WTC11 (cell line): ENCODE data around the gene SLC25A40. TPM values are rescaled to one million over a fixed set of nuclear protein-coding genes. Genes with fewer than 3 reads are reported as not detected.

Experiments
- ATF1 ChIP-seq: sonication (generic); formaldehyde crosslinking; IDR thresholded peaks from 2 replicates; pipeline ENCODE4 v1.8.1; 2023; ENCODE audit warnings: mild to moderate bottlenecking, moderate library complexity, missing genetic modification reagents
- ELF4 ChIP-seq: sonication (generic); formaldehyde crosslinking; IDR thresholded peaks from 2 replicates; pipeline ENCODE4 v1.8.1; 2022; ENCODE audit warnings: low read depth, mild to moderate bottlenecking, moderate library complexity, missing genetic modification reagents
- EMX1 ChIP-seq: fragments of 250-450 bp; sonication (Bioruptor Pico); IDR thresholded peaks from 2 replicates; pipeline ENCODE4 v1.8.0; 2021; ENCODE audit warnings: mild to moderate bottlenecking
- ESRRA ChIP-seq: sonication (generic); formaldehyde crosslinking; IDR thresholded peaks from 2 replicates; pipeline ENCODE4 v1.8.1; 2022; ENCODE audit warnings: mild to moderate bottlenecking, missing genetic modification reagents, borderline replicate concordance
- ETV6 ChIP-seq: sonication (generic); formaldehyde crosslinking; IDR thresholded peaks from 2 replicates; pipeline ENCODE4 v1.8.1; 2022; ENCODE audit warnings: mild to moderate bottlenecking, missing genetic modification reagents
- FOXJ3 ChIP-seq: sonication (generic); formaldehyde crosslinking; IDR thresholded peaks from 2 replicates; pipeline ENCODE4 v1.9.0; 2021; ENCODE audit warnings: missing genetic modification reagents, mild to moderate bottlenecking, borderline replicate concordance
- FOXK1 ChIP-seq: sonication (generic); formaldehyde crosslinking; IDR thresholded peaks from 2 replicates; pipeline ENCODE4 v1.8.0; 2022; ENCODE audit warnings: mild to moderate bottlenecking, moderate library complexity, missing genetic modification reagents
- FOXP1 ChIP-seq: sonication (generic); formaldehyde crosslinking; IDR thresholded peaks from 2 replicates; pipeline ENCODE4 v1.8.0; 2022; ENCODE audit warnings: missing genetic modification reagents, mild to moderate bottlenecking, moderate library complexity, borderline replicate concordance
- GABPB1 ChIP-seq: sonication (generic); formaldehyde crosslinking; IDR thresholded peaks from 2 replicates; pipeline ENCODE4 v1.8.1; 2023; ENCODE audit warnings: mild to moderate bottlenecking, missing genetic modification reagents
- GTF2I ChIP-seq: fragments of 250-450 bp; sonication (Bioruptor Pico); conservative IDR thresholded peaks from 2 replicates; pipeline ENCODE4 v1.4.0; 2021; ENCODE audit warnings: mild to moderate bottlenecking
- NFATC4 ChIP-seq: fragments of 250-450 bp; sonication (Bioruptor Pico); IDR thresholded peaks from 2 replicates; pipeline ENCODE4 v1.9.0; 2021; ENCODE audit warnings: mild to moderate bottlenecking
- NR1H2 ChIP-seq: sonication (generic); formaldehyde crosslinking; IDR thresholded peaks from 2 replicates; pipeline ENCODE4 v1.9.0; 2021; ENCODE audit warnings: mild to moderate bottlenecking, moderate library complexity, missing genetic modification reagents
- NR2C2 ChIP-seq: sonication (generic); formaldehyde crosslinking; IDR thresholded peaks from 2 replicates; pipeline ENCODE4 v1.8.0; 2022; ENCODE audit warnings: mild to moderate bottlenecking, missing genetic modification reagents
- RELA ChIP-seq: sonication (generic); formaldehyde crosslinking; IDR thresholded peaks from 2 replicates; pipeline ENCODE4 v1.8.1; 2022; ENCODE audit warnings: missing genetic modification reagents, mild to moderate bottlenecking, borderline replicate concordance
- SMAD4 ChIP-seq: sonication (generic); formaldehyde crosslinking; IDR thresholded peaks from 2 replicates; pipeline ENCODE4 v1.8.0; 2022; ENCODE audit warnings: mild to moderate bottlenecking, missing genetic modification reagents
- SOX15 ChIP-seq: fragments of 250-450 bp; sonication (Bioruptor Pico); IDR thresholded peaks from 2 replicates; pipeline ENCODE4 v1.9.0; 2021; ENCODE audit warnings: mild to moderate bottlenecking
- TEAD1 ChIP-seq: sonication (generic); formaldehyde crosslinking; IDR thresholded peaks from 2 replicates; pipeline ENCODE4 v1.8.0; 2022; ENCODE audit warnings: mild to moderate bottlenecking, missing genetic modification reagents
- ZNF232 ChIP-seq: sonication (generic); formaldehyde crosslinking; IDR thresholded peaks from 2 replicates; pipeline ENCODE4 v1.8.0; 2022; ENCODE audit warnings: mild to moderate bottlenecking, missing genetic modification reagents
- ZNF263 ChIP-seq: sonication (generic); formaldehyde crosslinking; IDR thresholded peaks from 2 replicates; pipeline ENCODE4 v1.8.1; 2022; ENCODE audit warnings: low read depth, mild to moderate bottlenecking, moderate library complexity, missing genetic modification reagents
- total RNA-seq: library from RNA; stranded (reverse); gene quantifications from 3 replicates; pipeline ENCODE4 v1.2.3, GENCODE V29; 2021
- TF ChIP-seq, protein P1 (sequence below): sonication (generic); formaldehyde crosslinking; conservative IDR thresholded peaks from 2 replicates; pipeline ENCODE4 v1.8.1; 2022; ENCODE audit warnings: mild to moderate bottlenecking, missing genetic modification reagents
- TF ChIP-seq, protein P2 (sequence below): sonication (generic); formaldehyde crosslinking; IDR thresholded peaks from 2 replicates; pipeline ENCODE4 v1.8.0; 2022; ENCODE audit warnings: mild to moderate bottlenecking, missing genetic modification reagents
- TF ChIP-seq, protein P3 (sequence below): sonication (generic); formaldehyde crosslinking; IDR thresholded peaks from 2 replicates; pipeline ENCODE4 v1.8.1; 2022; ENCODE audit warnings: mild to moderate bottlenecking, moderate library complexity, missing genetic modification reagents
- TF ChIP-seq, protein P4 (sequence below): sonication (generic); formaldehyde crosslinking; IDR thresholded peaks from 2 replicates; pipeline ENCODE4 v1.8.1; 2023; ENCODE audit warnings: mild to moderate bottlenecking, missing genetic modification reagents, moderate library complexity
- TF ChIP-seq, protein P5 (sequence below): sonication (generic); formaldehyde crosslinking; IDR thresholded peaks from 2 replicates; pipeline ENCODE4 v1.8.0; 2022; ENCODE audit warnings: missing genetic modification reagents
- TF ChIP-seq, protein P6 (sequence below): sonication (generic); formaldehyde crosslinking; IDR thresholded peaks from 2 replicates; pipeline ENCODE4 v1.8.1; 2023; ENCODE audit warnings: mild to moderate bottlenecking, missing genetic modification reagents, moderate library complexity
- TF ChIP-seq, protein P7 (sequence below): fragments of 200-600 bp; IDR thresholded peaks from 2 replicates; pipeline ENCODE4 v1.8.0; 2022; ENCODE audit warnings: antibody characterized with exemption
- TF ChIP-seq, protein P8 (sequence below): fragments of 250-450 bp; sonication (Bioruptor Pico); IDR thresholded peaks from 2 replicates; pipeline ENCODE4 v2.1.2; 2022; ENCODE audit warnings: mild to moderate bottlenecking, moderate library complexity

SLC25A40 gene
- total RNA-seq, 1 experiment from 2014 or later = 18.1 TPM

DNA sequence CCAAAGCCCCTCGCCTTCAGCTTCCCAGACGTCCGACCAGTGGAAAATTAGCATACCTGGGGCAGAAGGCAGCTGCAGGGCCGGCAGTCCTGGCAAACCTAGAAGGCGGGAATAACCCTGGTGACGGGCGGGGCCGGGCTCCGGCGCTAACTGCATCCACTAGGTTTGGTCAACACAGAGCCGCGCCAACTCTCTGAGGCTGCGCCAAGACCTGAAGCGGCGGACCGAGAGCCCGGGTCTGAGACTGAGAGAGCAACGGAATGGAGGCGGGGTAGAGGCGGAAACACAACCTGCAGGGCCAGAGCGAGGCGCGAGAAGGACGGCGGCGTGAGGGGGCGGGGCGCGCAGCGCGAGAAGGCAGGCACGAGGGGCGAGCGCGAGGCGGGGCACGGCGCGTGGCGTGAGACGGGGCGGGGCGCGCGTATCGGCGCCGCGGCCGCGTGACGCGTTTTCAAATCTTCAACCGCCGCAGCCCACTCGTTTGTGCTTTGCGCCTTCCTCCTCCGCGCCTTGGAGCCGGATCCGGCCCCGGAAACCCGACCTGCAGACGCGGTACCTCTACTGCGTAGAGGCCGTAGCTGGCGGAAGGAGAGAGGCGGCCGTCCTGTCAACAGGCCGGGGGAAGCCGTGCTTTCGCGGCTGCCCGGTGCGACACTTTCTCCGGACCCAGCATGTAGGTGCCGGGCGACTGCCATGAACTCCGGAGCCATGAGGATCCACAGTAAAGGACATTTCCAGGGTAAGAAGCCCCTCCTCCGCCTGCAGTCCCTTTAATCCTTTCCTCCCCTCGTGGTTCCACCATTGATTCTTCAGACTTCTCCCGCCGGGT, at the start of gene SLC25A40, which contains the start of gene DBF4 (continued):
- TF ChIP-seq, protein P1, sequence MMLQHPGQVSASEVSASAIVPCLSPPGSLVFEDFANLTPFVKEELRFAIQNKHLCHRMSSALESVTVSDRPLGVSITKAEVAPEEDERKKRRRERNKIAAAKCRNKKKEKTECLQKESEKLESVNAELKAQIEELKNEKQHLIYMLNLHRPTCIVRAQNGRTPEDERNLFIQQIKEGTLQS (CRISPR knock-in tag) = no peak
- TF ChIP-seq ELF4 = no peak
- TF ChIP-seq NR1H2 (CRISPR knock-in tag) = no peak
- no peak for TF ChIP-seq ZNF232 (CRISPR knock-in tag)
- peak; percentile 74; the same call in 1 of the 2 replicates for TF ChIP-seq FOXP1
- TF ChIP-seq ETV6 (CRISPR knock-in tag) = peak; percentile 52; the same call in 1 of the 2 replicates
- TF ChIP-seq EMX1 = peak; percentile 29; the same call in 1 of the 2 replicates
- no peak; the same call in 1 of the 2 replicates for TF ChIP-seq ATF1 (CRISPR knock-in tag)
- TF ChIP-seq, protein P2, sequence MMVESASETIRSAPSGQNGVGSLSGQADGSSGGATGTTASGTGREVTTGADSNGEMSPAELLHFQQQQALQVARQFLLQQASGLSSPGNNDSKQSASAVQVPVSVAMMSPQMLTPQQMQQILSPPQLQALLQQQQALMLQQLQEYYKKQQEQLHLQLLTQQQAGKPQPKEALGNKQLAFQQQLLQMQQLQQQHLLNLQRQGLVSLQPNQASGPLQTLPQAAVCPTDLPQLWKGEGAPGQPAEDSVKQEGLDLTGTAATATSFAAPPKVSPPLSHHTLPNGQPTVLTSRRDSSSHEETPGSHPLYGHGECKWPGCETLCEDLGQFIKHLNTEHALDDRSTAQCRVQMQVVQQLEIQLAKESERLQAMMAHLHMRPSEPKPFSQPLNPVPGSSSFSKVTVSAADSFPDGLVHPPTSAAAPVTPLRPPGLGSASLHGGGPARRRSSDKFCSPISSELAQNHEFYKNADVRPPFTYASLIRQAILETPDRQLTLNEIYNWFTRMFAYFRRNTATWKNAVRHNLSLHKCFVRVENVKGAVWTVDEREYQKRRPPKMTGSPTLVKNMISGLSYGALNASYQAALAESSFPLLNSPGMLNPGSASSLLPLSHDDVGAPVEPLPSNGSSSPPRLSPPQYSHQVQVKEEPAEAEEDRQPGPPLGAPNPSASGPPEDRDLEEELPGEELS = peak; percentile 93
- no peak for TF ChIP-seq GTF2I (CRISPR knock-in tag)
- TF ChIP-seq GABPB1 (CRISPR knock-in tag) = 0 out of 2 replicates have a peak, but pooled peaks have one; percentile 23
- TF ChIP-seq, protein P3, sequence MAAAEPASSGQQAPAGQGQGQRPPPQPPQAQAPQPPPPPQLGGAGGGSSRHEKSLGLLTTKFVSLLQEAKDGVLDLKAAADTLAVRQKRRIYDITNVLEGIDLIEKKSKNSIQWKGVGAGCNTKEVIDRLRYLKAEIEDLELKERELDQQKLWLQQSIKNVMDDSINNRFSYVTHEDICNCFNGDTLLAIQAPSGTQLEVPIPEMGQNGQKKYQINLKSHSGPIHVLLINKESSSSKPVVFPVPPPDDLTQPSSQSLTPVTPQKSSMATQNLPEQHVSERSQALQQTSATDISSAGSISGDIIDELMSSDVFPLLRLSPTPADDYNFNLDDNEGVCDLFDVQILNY (CRISPR knock-in tag) = peak; percentile 93
- TF ChIP-seq NR2C2 (CRISPR knock-in tag) = no peak
- no peak for TF ChIP-seq SMAD4 (CRISPR knock-in tag)
- no peak for TF ChIP-seq NFATC4 (CRISPR knock-in tag)
- TF ChIP-seq FOXK1 (CRISPR knock-in tag) = peak; percentile 67; the same call in 1 of the 2 replicates
- no peak for TF ChIP-seq SOX15
- TF ChIP-seq, protein P4, sequence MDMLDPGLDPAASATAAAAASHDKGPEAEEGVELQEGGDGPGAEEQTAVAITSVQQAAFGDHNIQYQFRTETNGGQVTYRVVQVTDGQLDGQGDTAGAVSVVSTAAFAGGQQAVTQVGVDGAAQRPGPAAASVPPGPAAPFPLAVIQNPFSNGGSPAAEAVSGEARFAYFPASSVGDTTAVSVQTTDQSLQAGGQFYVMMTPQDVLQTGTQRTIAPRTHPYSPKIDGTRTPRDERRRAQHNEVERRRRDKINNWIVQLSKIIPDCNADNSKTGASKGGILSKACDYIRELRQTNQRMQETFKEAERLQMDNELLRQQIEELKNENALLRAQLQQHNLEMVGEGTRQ (CRISPR knock-in tag) = peak; percentile 82
- TF ChIP-seq RELA (CRISPR knock-in tag) = 0 out of 2 replicates have a peak, but pooled peaks have one; percentile 6
- TF ChIP-seq, protein P5, sequence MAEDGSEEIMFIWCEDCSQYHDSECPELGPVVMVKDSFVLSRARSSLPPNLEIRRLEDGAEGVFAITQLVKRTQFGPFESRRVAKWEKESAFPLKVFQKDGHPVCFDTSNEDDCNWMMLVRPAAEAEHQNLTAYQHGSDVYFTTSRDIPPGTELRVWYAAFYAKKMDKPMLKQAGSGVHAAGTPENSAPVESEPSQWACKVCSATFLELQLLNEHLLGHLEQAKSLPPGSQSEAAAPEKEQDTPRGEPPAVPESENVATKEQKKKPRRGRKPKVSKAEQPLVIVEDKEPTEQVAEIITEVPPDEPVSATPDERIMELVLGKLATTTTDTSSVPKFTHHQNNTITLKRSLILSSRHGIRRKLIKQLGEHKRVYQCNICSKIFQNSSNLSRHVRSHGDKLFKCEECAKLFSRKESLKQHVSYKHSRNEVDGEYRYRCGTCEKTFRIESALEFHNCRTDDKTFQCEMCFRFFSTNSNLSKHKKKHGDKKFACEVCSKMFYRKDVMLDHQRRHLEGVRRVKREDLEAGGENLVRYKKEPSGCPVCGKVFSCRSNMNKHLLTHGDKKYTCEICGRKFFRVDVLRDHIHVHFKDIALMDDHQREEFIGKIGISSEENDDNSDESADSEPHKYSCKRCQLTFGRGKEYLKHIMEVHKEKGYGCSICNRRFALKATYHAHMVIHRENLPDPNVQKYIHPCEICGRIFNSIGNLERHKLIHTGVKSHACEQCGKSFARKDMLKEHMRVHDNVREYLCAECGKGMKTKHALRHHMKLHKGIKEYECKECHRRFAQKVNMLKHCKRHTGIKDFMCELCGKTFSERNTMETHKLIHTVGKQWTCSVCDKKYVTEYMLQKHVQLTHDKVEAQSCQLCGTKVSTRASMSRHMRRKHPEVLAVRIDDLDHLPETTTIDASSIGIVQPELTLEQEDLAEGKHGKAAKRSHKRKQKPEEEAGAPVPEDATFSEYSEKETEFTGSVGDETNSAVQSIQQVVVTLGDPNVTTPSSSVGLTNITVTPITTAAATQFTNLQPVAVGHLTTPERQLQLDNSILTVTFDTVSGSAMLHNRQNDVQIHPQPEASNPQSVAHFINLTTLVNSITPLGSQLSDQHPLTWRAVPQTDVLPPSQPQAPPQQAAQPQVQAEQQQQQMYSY (CRISPR knock-in tag) = peak; percentile 20; the same call in 1 of the 2 replicates
- TF ChIP-seq FOXJ3 = no peak
- TF ChIP-seq ESRRA (CRISPR knock-in tag) = peak; percentile 21
- TF ChIP-seq, protein P6, sequence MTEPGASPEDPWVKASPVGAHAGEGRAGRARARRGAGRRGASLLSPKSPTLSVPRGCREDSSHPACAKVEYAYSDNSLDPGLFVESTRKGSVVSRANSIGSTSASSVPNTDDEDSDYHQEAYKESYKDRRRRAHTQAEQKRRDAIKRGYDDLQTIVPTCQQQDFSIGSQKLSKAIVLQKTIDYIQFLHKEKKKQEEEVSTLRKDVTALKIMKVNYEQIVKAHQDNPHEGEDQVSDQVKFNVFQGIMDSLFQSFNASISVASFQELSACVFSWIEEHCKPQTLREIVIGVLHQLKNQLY (CRISPR knock-in tag) = peak; percentile 59; the same call in 1 of the 2 replicates
- TF ChIP-seq, protein P7, sequence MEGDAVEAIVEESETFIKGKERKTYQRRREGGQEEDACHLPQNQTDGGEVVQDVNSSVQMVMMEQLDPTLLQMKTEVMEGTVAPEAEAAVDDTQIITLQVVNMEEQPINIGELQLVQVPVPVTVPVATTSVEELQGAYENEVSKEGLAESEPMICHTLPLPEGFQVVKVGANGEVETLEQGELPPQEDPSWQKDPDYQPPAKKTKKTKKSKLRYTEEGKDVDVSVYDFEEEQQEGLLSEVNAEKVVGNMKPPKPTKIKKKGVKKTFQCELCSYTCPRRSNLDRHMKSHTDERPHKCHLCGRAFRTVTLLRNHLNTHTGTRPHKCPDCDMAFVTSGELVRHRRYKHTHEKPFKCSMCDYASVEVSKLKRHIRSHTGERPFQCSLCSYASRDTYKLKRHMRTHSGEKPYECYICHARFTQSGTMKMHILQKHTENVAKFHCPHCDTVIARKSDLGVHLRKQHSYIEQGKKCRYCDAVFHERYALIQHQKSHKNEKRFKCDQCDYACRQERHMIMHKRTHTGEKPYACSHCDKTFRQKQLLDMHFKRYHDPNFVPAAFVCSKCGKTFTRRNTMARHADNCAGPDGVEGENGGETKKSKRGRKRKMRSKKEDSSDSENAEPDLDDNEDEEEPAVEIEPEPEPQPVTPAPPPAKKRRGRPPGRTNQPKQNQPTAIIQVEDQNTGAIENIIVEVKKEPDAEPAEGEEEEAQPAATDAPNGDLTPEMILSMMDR = no peak
- TF ChIP-seq, protein P8, sequence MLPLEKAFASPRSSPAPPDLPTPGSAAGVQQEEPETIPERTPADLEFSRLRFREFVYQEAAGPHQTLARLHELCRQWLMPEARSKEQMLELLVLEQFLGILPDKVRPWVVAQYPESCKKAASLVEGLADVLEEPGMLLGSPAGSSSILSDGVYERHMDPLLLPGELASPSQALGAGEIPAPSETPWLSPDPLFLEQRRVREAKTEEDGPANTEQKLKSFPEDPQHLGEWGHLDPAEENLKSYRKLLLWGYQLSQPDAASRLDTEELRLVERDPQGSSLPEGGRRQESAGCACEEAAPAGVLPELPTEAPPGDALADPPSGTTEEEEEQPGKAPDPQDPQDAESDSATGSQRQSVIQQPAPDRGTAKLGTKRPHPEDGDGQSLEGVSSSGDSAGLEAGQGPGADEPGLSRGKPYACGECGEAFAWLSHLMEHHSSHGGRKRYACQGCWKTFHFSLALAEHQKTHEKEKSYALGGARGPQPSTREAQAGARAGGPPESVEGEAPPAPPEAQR (CRISPR knock-in tag) = no peak
- TF ChIP-seq TEAD1 (CRISPR knock-in tag) = peak; percentile 97
- TF ChIP-seq ZNF263 (CRISPR knock-in tag) = no peak
